SHP77 treated with DMSO at 0.1 percent for 48 hours (cell line): ENCODE results near the gene AKAP14.
"Not testable (repeated sequence)": the region's sequence is repeated elsewhere in the genome, so short reads cannot be mapped to it uniquely, and the experiment has no call there.

ENCODE experiments used
- DNase-seq: peaks from one replicate; lab custom pipeline; 2025; lab: John Stamatoyannopoulos, UW

The AKAP14 gene

DNA sequence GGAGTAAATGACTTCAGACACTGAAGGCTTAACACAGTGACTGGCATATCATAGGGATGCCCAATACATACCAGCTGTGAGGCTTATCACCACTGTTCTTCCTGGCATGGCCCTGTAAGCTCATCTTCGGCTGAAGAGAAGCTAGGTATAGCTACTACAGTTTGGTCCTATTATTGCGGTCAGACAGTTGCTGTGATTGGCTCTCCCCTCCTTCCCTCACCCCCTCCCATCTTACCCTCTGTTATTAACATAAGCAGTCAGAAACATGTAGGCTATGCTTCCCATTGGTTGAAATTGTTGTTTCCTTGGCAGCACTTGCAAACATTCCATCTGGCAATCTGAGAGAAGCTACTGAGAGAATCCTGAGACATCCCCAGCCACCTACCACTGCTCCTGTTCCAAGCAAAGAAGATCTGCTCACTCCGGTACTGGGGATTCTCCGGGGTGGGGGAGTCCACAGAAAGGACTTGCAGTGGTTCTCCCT, at the start of gene AKAP14:
Gene AKAP14 (plus strand): TSS at position 51 of the 484 bp plus-strand sequence. CDS start 7,331 bp downstream, outside the sequence.
- no peak for DNase-seq

- peak; percentile 93 for DNase-seq
Measured at GRCh38 chrX:119852382-119853353, 43.0 kb upstream of the AKAP14 start, which contains the start of gene UPF3B. TSS of gene UPF3B (minus strand) at chrX:119852963. CDS start at chrX:119852928, 35 bp downstream.

GRCh38 chrX:119853444-119853843, 42.2 kb upstream of the AKAP14 start:
- no peak for DNase-seq

GRCh38 chrX:119870626-119871131, 25.0 kb upstream of the AKAP14 start:
- no peak for DNase-seq

DNA sequence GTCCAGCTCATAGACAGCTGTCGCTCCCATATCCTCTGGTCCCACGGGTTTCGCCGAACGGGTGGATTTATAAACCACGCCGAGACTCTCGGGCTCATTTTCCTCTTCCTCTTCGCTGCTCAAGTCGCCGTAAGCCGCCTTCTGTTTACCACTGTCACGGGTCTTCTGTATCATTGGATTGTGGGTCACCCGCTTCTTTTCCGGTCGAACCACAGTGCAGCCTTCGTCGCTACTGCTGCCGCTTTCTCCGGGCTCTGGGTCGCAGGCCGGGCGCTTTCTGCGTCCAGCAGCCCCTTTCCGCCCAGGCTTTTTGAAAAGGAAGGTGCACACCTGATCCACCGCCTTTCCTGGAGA, 24.5 kb upstream of the AKAP14 start:
- DNase-seq: no peak

DNA sequence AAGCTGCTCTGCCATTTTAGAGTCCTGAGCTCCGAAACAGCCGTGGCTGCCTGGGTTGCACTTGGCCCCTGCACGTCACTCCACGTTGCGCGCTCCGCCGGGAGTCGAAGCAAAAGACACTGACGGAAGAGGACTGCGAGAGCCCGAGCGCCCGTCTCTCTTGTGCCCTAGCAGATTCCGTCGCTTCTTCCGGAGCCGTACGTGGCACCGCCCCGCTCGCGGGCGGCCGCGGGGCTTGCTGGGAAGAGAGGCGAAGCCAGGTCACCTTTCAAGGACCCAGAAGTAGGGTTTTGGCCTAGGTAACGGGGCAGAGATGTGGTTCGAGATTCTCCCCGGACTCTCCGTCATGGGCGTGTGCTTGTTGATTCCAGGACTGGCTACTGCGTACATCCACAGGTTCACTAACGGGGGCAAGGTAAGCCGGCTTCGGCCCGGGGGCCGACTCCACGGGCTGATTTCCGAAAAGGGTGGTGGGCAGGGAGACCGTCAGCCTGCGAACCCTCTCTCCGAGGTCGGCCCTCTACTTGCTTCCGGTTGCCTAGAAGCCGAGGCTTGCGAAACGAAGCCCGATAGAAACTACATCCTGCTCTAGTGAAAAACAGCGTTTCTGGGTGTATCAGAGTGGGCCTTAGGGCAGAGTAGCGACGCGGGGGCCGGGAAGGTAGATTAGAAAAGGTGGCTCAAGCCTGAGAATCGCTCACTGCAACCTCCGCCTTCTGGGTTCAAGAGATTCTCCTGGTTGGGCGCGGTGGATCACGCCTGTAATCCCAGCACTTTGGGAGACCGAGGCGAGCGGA, 23.9 kb upstream of the AKAP14 start, which contains the start of the genes NDUFA1 and RNF113A:
Gene NDUFA1 (plus strand): TSS at position 234 of the 797 bp plus-strand sequence. CDS start 80 bp downstream, at position 314.
Gene RNF113A (minus strand): TSS at position 135 of the 797 bp plus-strand sequence. CDS start 120 bp downstream, at position 15.
- DNase-seq: peak; percentile 46

DNA sequence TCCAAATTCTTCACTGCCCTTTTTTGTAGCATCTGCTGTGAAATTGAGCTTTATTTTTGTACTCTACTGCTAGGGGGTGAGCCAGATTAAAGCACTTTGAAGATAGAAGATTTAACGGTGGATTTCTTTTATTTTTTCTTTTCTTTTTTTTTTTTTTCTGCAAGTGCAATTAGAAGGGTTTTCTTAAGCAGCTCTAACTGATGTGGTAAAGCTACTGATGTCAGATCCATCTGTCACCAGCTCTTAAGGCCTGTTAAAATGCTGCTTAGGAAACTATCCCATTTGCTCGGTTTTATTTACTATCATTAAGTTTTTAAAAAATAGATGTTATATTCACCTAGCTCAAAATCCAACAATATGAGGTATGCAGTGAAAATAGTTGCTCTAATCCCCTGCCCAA, 17.0 kb upstream of the AKAP14 start:
- DNase-seq: no peak

DNA sequence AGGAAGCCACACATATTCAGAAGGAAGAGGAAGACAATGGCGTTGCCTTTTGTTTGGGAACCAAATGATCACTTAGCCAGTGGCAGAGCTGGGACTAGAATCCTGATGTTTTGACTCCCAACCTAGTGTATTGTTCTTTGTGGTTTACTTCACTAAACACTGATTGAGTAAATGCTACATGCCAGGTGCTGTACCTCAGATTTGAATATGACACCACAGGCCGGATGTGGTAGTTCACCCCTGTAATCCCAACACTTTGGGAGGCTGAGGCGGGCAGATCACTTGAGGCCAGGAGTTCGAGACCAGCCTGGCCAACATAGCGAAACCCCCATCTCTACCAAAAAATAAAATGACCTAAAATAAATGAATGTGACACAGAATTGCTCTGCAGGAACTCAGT, 15.6 kb upstream of the AKAP14 start:
- DNase-seq: no peak

DNA sequence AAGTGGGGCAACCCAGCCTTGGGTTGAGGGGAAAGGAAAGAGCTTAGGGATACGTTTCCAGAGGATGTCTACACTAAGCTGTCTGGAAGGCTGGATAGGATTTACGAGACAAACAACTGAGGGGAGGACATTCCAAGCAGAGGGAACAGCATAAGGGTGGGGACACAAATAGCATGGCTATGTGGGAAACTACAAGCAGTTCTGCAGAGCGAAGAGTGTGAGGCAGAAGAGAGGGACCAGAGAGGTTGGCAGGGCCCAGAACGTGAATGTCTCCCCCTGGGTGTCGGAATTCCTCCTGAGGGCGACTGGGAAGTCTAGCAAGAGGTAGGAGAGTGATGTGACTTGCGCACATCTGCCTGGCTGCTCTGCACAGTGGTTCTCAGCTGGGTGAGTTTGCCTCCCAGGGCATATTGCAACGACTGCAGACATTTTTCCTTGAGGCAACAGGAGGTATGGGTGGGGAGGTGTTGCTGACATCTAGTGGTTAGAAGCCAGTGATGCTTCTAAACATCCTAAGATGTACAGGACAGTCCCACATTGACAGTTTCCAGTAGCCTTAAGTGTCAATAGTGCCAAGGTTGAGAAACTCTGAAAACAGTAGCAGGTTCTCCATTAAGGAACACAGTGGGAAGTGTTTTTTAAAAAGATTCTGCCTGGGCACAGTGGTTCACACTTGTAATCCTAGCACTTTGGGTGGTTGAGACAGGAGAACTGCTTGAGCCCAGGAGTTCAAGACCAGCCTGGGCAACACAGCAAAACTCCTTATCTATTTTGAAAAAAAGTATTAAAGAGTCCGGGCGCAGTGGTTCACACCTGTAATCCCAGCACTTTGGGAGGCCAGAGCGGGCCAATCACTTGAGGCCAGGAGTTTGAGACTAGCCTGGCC, 14.9 kb upstream of the AKAP14 start:
- peak; percentile 3 for DNase-seq

GRCh38 chrX:119885554-119886428, 9.9 kb upstream of the AKAP14 start:
- peak; percentile 68 for DNase-seq

DNA sequence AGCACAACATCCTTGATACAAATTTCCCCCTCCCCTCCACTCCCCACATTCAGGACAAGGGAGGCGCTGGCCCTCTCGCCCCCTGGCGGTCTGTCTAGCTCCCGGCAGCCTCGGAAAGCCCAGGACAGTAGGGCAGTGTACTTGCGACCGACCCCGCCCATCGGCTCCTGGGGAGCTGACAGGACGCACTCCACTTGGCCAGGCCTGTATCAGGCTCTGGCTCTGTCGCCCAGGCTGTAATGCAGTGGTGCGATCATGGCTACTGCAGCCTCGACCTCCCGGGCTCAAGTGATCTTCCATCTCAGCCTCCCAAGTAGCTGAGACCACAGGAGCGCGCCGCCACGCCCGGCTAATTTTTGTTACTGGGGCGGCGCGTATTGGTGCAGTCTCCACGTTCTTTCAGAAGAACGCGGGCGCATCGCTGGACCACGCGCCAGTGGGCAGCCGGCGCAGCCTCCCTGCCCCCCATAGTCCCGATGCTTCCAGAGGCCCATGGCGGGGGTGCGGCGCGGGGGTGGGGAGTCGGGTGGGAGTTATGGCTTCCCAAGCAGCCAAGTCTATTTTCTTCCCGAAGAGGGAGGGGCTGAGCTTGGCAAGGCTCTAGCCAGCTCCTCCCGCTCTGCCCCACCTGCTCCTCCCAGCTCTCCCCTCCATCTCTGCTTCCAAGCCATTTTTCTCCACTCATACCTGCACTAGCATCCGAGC, 7.8 kb upstream of the AKAP14 start:
- DNase-seq: no peak

GRCh38 chrX:119890626-119891025, 5.1 kb upstream of the AKAP14 start:
- DNase-seq: not testable (repeated sequence)

GRCh38 chrX:119891961-119892692, 3.6 kb upstream of the AKAP14 start:
- not testable (repeated sequence) for DNase-seq

DNA sequence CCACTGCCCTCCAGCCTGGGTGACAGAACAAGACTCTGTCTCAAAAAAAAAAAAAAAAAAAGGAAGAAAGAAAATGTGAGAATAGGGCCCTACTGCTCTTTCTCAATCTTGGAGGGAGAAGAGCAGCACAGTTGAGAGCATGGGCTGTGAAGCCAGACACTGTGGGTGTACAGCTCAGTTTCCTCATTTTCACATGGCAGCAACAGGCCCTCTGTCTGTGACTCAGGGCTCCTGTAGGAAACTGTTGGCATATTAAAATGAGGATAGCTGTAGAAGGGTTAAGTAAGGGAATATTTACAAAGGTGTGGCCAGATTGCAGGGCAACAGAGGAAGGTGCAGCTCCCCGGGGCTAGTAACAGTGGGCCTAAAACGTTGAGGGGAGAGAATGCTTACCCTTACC, 3.4 kb downstream of the AKAP14 start:
- no peak for DNase-seq

DNA sequence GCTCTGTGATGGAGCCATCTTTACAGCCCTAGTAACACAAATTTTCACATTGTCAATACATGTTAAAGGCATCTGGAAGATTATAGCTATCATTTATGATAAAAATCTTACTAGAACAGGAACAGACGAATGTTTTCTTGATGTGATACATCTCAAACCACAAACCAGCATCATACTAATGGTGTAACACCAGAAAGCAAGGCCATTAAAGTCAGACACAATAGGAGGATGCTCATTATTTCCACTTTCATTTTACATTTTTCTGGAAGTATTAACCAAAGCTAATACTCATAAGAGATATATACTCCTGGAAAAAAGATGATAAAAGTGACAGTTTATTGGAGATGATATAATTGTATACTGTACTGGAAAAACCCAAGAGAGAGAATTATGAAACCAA, 5.3 kb downstream of the AKAP14 start:
- DNase-seq: no peak

- no peak for DNase-seq
Measured at GRCh38 chrX:119916310-119916709, 20.6 kb downstream of the AKAP14 start.

DNA sequence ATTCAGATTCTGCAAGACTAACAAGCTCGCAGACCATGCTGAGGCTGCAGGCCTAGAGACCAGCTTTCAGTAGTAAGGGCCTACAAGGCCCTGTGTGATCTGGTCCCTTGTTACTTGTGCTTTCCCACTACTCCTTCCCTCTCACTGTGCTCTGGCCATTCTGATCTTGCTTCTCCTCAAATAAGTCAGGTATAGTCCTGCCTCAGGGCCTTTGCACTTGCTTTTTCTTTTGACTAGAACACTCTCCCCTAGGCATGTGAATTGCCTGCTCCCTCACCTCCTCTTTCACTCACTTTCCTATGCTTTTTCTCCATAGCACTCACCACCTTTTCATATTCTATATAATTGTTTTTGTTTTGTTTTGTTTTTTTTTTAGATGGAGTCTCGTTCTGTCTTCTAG, 22.2 kb downstream of the AKAP14 start:
- DNase-seq: no peak

GRCh38 chrX:119919835-119920585, 24.3 kb downstream of the AKAP14 start:
- no peak for DNase-seq
